ENCODE measurements around the gene GLCCI1.

- TF ChIP-seq POLR2A (IDR thresholded peaks at IDR 0.05; ENCODE audit: low read length) = no peak
- TF ChIP-seq GATA1 (IDR thresholded peaks at IDR 0.05; ENCODE audit: low read depth, low read length) = no peak
Observed at GRCh38 chr7:8135417-8135816, 166.8 kb downstream of the GLCCI1 start.
